Panc1 (cell line): ENCODE data around the gene SLC1A2. TPM values are rescaled to one million over a fixed set of nuclear protein-coding genes. Genes with fewer than 3 reads are reported as not detected.

Source experiments
- ATAC-seq: fragments of 200-7000 bp; cut with Tn5 transposase; 2 replicates; pipeline ENCODE4 v1.9.1; 2020; ENCODE audit warnings: mild to moderate bottlenecking, moderate library complexity
- BruUV-seq: library from RNA; stranded (reverse); fragments of 400-500 nt; replicated peaks from 2 replicates; lab custom pipeline; 2021; lab: Mats Ljungman, UMichigan
- CTCF ChIA-PET: fragments of 300-600 bp; sonication (Branson Sonifier 250); formaldehyde crosslinking; loops from one replicate; lab custom pipeline; 2022; ENCODE audit warnings: antibody characterized with exemption; lab: Charles Lee
- POLR2A ChIA-PET: fragments of 300-600 bp; sonication (Branson Sonifier 250); formaldehyde crosslinking; loops from one replicate; lab custom pipeline; 2022; ENCODE audit warnings: antibody characterized with exemption; lab: Charles Lee
- DNase-seq: peaks from one replicate; pipeline ENCODE4 v3.0.0-alpha.2; 2010; ENCODE audit warnings: low read depth, low spot score
- H3K27ac ChIP-seq: 2 replicates; pipeline ENCODE4 v1.5.1; 2011; ENCODE audit warnings: mild to moderate bottlenecking, low read length, inconsistent platforms
- H3K27me3 ChIP-seq: fragments of 200-500 bp; sonication (Bioruptor generic); 2 replicates; pipeline ENCODE4 v1.6.0; 2014; ENCODE audit warnings: low read length, inconsistent platforms; ENCODE audit not compliant: control insufficient read depth, insufficient read depth
- H3K36me3 ChIP-seq: fragments of 200-500 bp; sonication (Bioruptor generic); 2 replicates; pipeline ENCODE4 v1.5.1; 2014; ENCODE audit warnings: inconsistent platforms, mild to moderate bottlenecking, low read length, moderate library complexity; ENCODE audit not compliant: control insufficient read depth, insufficient read depth
- H3K4me1 ChIP-seq: 2 replicates; pipeline ENCODE4 v1.5.1; 2011; ENCODE audit warnings: inconsistent platforms, mild to moderate bottlenecking, low read length, moderate library complexity; ENCODE audit not compliant: control insufficient read depth, insufficient read depth
- H3K4me3 ChIP-seq, 2 experiments: 2 replicates each; pipeline ENCODE4 v1.5.1; 2011 to 2012; ENCODE audit warnings: low read depth in 2 of 2, low read length in 2 of 2, mild to moderate bottlenecking in 2 of 2, inconsistent platforms in 1 of 2, moderate library complexity in 1 of 2
- H3K9me3 ChIP-seq: fragments of 200-500 bp; sonication (Bioruptor generic); 2 replicates; pipeline ENCODE4 v1.5.1; 2014; ENCODE audit warnings: low read depth, mild to moderate bottlenecking, inconsistent platforms, low read length, moderate library complexity; ENCODE audit not compliant: control insufficient read depth, insufficient read depth
- CTCF ChIP-seq: fragments of 450-650 bp; IDR thresholded peaks from 2 replicates; pipeline ENCODE4 v1.5.1; 2017; ENCODE audit warnings: mild to moderate bottlenecking
- POLR2AphosphoS5 ChIP-seq: IDR thresholded peaks from 2 replicates; pipeline ENCODE4 v1.6.1; 2012; ENCODE audit warnings: mild to moderate bottlenecking, low read depth, low read length, moderate library complexity
- REST ChIP-seq, 2 experiments: IDR thresholded peaks; 2 replicates each; pipeline ENCODE4 v1.6.1; 2011 to 2012; ENCODE audit warnings: low read depth in 2 of 2, control low read depth in 1 of 2, low read length in 1 of 2, mild to moderate bottlenecking in 1 of 2, moderate library complexity in 1 of 2; ENCODE audit not compliant: insufficient read depth in 1 of 2
- SIN3A ChIP-seq: IDR thresholded peaks from 2 replicates; pipeline ENCODE4 v1.6.1; 2012; ENCODE audit warnings: low read depth, mild to moderate bottlenecking, low read length, moderate library complexity, borderline replicate concordance; ENCODE audit not compliant: insufficient read depth
- TCF7L2 ChIP-seq: IDR thresholded peaks from 2 replicates; pipeline ENCODE4 v1.6.1; 2011; ENCODE audit warnings: mild to moderate bottlenecking, low read depth, low read length, inconsistent platforms
- in situ Hi-C: cut with HindIII; loops from 2 replicates; pipeline ENCODE4 v1.10.0; 2016; ENCODE audit warnings: low sequenced_read_pairs, low pct_unique_long_range_greater_than_20kb
- intact Hi-C: fragments of 100-400 bp; cut with micrococcal nuclease; formaldehyde crosslinking; loops from one replicate; pipeline ENCODE4 v1.10.0; 2022; ENCODE audit not compliant: unreplicated experiment
- total RNA-seq: library from RNA; stranded (reverse); gene quantifications from one replicate; pipeline ENCODE4 v1.2.1, GENCODE V29; 2021; ENCODE audit not compliant: unreplicated experiment

SLC1A2 gene
- total RNA-seq, 1 experiment from 2014 or later, result 0.21 TPM

- TF ChIP-seq TCF7L2 (no peak), REST (IDR thresholded peaks at IDR 0.05; ENCODE audit: insufficient read depth in 1 of 2, low read depth in 2 of 2, low read length in 1 of 2) (no peak), CTCF (no peak), SIN3A (no peak), POLR2AphosphoS5 (no peak)
- ChIA-PET POLR2A (no interaction called here), CTCF (no interaction called here)
- ATAC-seq (no peak), DNase-seq (no peak)
- BruUV-seq, result no TSS peak
- Histone ChIP-seq H3K9me3 (no peaks in the 10 kb centered on the region), H3K27ac (peak overlapping the region; percentile 64; the same call in 1 of the 2 replicates), H3K4me3 (no peak overlapping the region), H3K36me3 (peaks cover 23% of the 10 kb centered on the region; the same call in 1 of the 2 replicates), H3K4me1 (peaks cover 64% of the 10 kb centered on the region), H3K27me3 (no peaks in the 10 kb centered on the region)
- intact Hi-C loops, result loop anchor here (10.0 kb wide), 1 partner anchor 236 kb away; no protein-coding TSS in a partner anchor
- in situ Hi-C loops, result no loop called here
Measured at GRCh38 chr11:35230388-35230787, 189.0 kb downstream of the SLC1A2 start.

GRCh38 chr11:35228328-35228725 is 191.0 kb downstream of the SLC1A2 start:
- H3K4me1 ChIP-seq, result peaks cover 81% of the 10 kb centered on the region
- intact Hi-C loops, result no loop called here
- peaks cover 31% of the 10 kb centered on the region; the same call in 1 of the 2 replicates for H3K36me3 ChIP-seq
- H3K27ac ChIP-seq, result peak overlapping the region; percentile 65
- no peak overlapping the region for H3K4me3 ChIP-seq
- DNase-seq, result no peak
- no TSS peak for BruUV-seq
- in situ Hi-C loops, result no loop called here
- no peaks in the 10 kb centered on the region for H3K9me3 ChIP-seq
- TF ChIP-seq SIN3A (no peak), POLR2AphosphoS5 (no peak), CTCF (no peak), TCF7L2 (no peak), REST (IDR thresholded peaks at IDR 0.05; ENCODE audit: insufficient read depth in 1 of 2, low read depth in 2 of 2, low read length in 1 of 2) (no peak)
- ChIA-PET CTCF (no interaction called here), POLR2A (interaction anchor here (0.6 kb wide), 1 partner anchor 310 kb away, joined by 8 read pairs; no protein-coding TSS in a partner anchor)
- H3K27me3 ChIP-seq, result no peaks in the 10 kb centered on the region
- no peak for ATAC-seq
